Neutrophil (primary cell): ENCODE results near the gene FTCDNL1.

Source experiments
- H3K27ac ChIP-seq: fragments of 200-600 bp; sonication (generic); 2 replicates; pipeline ENCODE4 v1.5.1; 2016; ENCODE audit warnings: mild to moderate bottlenecking, moderate library complexity
- H3K27me3 ChIP-seq: fragments of 200-600 bp; sonication (generic); 2 replicates; pipeline ENCODE4 v1.6.0; 2016; ENCODE audit warnings: mild to moderate bottlenecking
- H3K36me3 ChIP-seq: fragments of 200-600 bp; sonication (generic); 2 replicates; pipeline ENCODE4 v1.5.1; 2017
- H3K4me1 ChIP-seq, 2 experiments: fragments of 200-600 bp in 1 of 2; sonication (generic) in 1 of 2; 1 replicate in 1 of 2; 2 replicates in 1 of 2; pipeline versions ENCODE4 v1.5.1 to v1.6.1; 2013 to 2016; ENCODE audit warnings: low read depth in 1 of 2, low read length in 1 of 2, mild to moderate bottlenecking in 1 of 2, moderate library complexity in 1 of 2; ENCODE audit not compliant: control insufficient read depth in 1 of 2, insufficient read depth in 1 of 2
- H3K4me3 ChIP-seq, 2 experiments: fragments of 200-600 bp in 1 of 2; sonication (generic) in 1 of 2; 1 replicate in 1 of 2; 2 replicates in 1 of 2; pipeline ENCODE4 v1.5.1; 2013 to 2016; ENCODE audit warnings: low read depth in 1 of 2, low read length in 1 of 2, mild to moderate bottlenecking in 1 of 2, moderate library complexity in 1 of 2
- H3K9me3 ChIP-seq: fragments of 200-600 bp; sonication (generic); 2 replicates; pipeline ENCODE4 v1.5.1; 2016
- CTCF ChIP-seq: fragments of 200-600 bp; sonication (generic); IDR thresholded peaks from 2 replicates; pipeline ENCODE4 v1.5.1; 2016; ENCODE audit warnings: antibody characterized with exemption

FTCDNL1 gene

GRCh38 chr2:199875400-199875799 lies 24.4 kb upstream of the FTCDNL1 start:
- no peak for TF ChIP-seq CTCF
- H3K36me3 ChIP-seq = no peaks in the 10 kb centered on the region
- no peak overlapping the region for H3K4me3 ChIP-seq
- no peaks in the 10 kb centered on the region for H3K4me1 ChIP-seq
- H3K27me3 ChIP-seq = no peaks in the 10 kb centered on the region
- no peaks in the 10 kb centered on the region for H3K9me3 ChIP-seq
- H3K27ac ChIP-seq = no peak overlapping the region

- H3K4me3 ChIP-seq = no peak overlapping the region
- H3K36me3 ChIP-seq = no peaks in the 10 kb centered on the region
- no peak for TF ChIP-seq CTCF
- H3K9me3 ChIP-seq = no peaks in the 10 kb centered on the region
- no peak overlapping the region for H3K27ac ChIP-seq
- H3K4me1 ChIP-seq = no peaks in the 10 kb centered on the region
- peaks cover 5% of the 10 kb centered on the region for H3K27me3 ChIP-seq
Measured at GRCh38 chr2:199874209-199874608, 23.2 kb upstream of the FTCDNL1 start.

GRCh38 chr2:199870581-199870980 lies 19.6 kb upstream of the FTCDNL1 start:
- H3K27me3 ChIP-seq = peaks cover 5% of the 10 kb centered on the region
- no peak overlapping the region for H3K4me3 ChIP-seq
- H3K9me3 ChIP-seq = no peaks in the 10 kb centered on the region
- H3K4me1 ChIP-seq = no peaks in the 10 kb centered on the region
- no peaks in the 10 kb centered on the region for H3K36me3 ChIP-seq
- no peak overlapping the region for H3K27ac ChIP-seq
- no peak for TF ChIP-seq CTCF

GRCh38 chr2:199869653-199870052 lies 18.7 kb upstream of the FTCDNL1 start:
- H3K36me3 ChIP-seq = no peaks in the 10 kb centered on the region
- no peak for TF ChIP-seq CTCF
- H3K4me1 ChIP-seq = no peaks in the 10 kb centered on the region
- no peaks in the 10 kb centered on the region for H3K9me3 ChIP-seq
- H3K27ac ChIP-seq = no peak overlapping the region
- H3K27me3 ChIP-seq = peaks cover 5% of the 10 kb centered on the region
- H3K4me3 ChIP-seq = no peak overlapping the region

- Histone ChIP-seq H3K27ac (no peak overlapping the region), H3K27me3 (peaks cover 5% of the 10 kb centered on the region), H3K36me3 (no peaks in the 10 kb centered on the region), H3K4me1 (no peaks in the 10 kb centered on the region), H3K9me3 (no peaks in the 10 kb centered on the region), H3K4me3 (no peak overlapping the region)
- no peak for TF ChIP-seq CTCF
Measured at GRCh38 chr2:199869227-199869541, 18.2 kb upstream of the FTCDNL1 start.
